Measurements from ENCODE around the gene TBC1D23. TPM values are rescaled to one million over a fixed set of nuclear protein-coding genes. Genes with fewer than 3 reads are reported as not detected.
A peak's percentile ranks its signal among the peaks of the same experiment; 100 is the strongest.

Gene TBC1D23
- total and polyA plus RNA-seq, 2 of the 13 experiments (the other 11 are each of a cell fraction or from before 2014, with no cell fraction given), result 28.7 to 35.4 TPM

DNA sequence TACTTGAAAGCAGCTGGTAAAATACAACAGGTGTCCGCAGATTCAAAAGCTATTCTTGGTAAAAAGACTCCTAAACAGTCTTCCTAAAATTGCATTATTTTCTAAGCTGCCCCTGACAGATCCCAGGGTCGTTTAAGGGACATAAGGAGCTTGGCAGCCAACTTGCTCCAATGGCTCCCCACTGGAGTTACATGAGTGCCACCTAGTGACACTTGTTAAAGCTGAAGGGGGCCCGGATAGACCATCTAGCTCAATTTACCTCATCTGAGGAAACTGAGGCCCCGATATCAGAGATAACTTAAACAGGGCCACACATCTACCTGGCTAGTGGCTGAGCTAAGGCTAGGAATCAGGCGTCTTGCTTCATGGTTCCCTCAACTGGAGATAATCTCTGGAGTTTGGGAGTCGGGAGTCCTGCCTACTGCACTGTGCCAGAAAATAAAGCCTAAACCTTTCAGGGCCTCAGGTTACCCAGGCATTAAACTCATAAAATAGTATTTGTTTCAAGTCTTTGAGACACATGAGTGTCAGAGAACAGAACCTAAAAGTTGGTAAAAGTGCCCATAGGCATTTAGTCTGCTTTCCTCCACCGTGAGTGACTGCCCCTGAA lies 6.5 kb upstream of the TBC1D23 start (continued):
- TF ChIP-seq, protein P1, sequence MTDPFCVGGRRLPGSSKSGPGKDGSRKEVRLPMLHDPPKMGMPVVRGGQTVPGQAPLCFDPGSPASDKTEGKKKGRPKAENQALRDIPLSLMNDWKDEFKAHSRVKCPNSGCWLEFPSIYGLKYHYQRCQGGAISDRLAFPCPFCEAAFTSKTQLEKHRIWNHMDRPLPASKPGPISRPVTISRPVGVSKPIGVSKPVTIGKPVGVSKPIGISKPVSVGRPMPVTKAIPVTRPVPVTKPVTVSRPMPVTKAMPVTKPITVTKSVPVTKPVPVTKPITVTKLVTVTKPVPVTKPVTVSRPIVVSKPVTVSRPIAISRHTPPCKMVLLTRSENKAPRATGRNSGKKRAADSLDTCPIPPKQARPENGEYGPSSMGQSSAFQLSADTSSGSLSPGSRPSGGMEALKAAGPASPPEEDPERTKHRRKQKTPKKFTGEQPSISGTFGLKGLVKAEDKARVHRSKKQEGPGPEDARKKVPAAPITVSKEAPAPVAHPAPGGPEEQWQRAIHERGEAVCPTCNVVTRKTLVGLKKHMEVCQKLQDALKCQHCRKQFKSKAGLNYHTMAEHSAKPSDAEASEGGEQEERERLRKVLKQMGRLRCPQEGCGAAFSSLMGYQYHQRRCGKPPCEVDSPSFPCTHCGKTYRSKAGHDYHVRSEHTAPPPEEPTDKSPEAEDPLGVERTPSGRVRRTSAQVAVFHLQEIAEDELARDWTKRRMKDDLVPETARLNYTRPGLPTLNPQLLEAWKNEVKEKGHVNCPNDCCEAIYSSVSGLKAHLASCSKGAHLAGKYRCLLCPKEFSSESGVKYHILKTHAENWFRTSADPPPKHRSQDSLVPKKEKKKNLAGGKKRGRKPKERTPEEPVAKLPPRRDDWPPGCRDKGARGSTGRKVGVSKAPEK (CRISPR knock-in tag; IDR thresholded peaks at IDR 0.05; ENCODE audit: borderline replicate concordance), result no peak
- no peak for TF ChIP-seq SOX13 (IDR thresholded peaks at IDR 0.05)
- no peak for TF ChIP-seq SOX13 (CRISPR knock-in tag; conservative IDR thresholded peaks at IDR 0.05 in 1 of 2, IDR thresholded peaks at IDR 0.05 in 1 of 2)
- TF ChIP-seq, protein P2, sequence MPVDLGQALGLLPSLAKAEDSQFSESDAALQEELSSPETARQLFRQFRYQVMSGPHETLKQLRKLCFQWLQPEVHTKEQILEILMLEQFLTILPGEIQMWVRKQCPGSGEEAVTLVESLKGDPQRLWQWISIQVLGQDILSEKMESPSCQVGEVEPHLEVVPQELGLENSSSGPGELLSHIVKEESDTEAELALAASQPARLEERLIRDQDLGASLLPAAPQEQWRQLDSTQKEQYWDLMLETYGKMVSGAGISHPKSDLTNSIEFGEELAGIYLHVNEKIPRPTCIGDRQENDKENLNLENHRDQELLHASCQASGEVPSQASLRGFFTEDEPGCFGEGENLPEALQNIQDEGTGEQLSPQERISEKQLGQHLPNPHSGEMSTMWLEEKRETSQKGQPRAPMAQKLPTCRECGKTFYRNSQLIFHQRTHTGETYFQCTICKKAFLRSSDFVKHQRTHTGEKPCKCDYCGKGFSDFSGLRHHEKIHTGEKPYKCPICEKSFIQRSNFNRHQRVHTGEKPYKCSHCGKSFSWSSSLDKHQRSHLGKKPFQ (CRISPR knock-in tag; IDR thresholded peaks at IDR 0.05; ENCODE audit: insufficient replicate concordance), result no peak
- TF ChIP-seq, protein P3, sequence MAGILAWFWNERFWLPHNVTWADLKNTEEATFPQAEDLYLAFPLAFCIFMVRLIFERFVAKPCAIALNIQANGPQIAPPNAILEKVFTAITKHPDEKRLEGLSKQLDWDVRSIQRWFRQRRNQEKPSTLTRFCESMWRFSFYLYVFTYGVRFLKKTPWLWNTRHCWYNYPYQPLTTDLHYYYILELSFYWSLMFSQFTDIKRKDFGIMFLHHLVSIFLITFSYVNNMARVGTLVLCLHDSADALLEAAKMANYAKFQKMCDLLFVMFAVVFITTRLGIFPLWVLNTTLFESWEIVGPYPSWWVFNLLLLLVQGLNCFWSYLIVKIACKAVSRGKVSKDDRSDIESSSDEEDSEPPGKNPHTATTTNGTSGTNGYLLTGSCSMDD (CRISPR knock-in tag; IDR thresholded peaks at IDR 0.05), result no peak
- no peak for TF ChIP-seq GABPB1 (CRISPR knock-in tag; IDR thresholded peaks at IDR 0.05)
- TF ChIP-seq FOSL2 (CRISPR knock-in tag; IDR thresholded peaks at IDR 0.05), result 0 out of 2 replicates have a peak, but pooled peaks have one; percentile 15
- no peak for TF ChIP-seq MTA1 (CRISPR knock-in tag; IDR thresholded peaks at IDR 0.05; ENCODE audit: borderline replicate concordance)
- TF ChIP-seq, protein P4, sequence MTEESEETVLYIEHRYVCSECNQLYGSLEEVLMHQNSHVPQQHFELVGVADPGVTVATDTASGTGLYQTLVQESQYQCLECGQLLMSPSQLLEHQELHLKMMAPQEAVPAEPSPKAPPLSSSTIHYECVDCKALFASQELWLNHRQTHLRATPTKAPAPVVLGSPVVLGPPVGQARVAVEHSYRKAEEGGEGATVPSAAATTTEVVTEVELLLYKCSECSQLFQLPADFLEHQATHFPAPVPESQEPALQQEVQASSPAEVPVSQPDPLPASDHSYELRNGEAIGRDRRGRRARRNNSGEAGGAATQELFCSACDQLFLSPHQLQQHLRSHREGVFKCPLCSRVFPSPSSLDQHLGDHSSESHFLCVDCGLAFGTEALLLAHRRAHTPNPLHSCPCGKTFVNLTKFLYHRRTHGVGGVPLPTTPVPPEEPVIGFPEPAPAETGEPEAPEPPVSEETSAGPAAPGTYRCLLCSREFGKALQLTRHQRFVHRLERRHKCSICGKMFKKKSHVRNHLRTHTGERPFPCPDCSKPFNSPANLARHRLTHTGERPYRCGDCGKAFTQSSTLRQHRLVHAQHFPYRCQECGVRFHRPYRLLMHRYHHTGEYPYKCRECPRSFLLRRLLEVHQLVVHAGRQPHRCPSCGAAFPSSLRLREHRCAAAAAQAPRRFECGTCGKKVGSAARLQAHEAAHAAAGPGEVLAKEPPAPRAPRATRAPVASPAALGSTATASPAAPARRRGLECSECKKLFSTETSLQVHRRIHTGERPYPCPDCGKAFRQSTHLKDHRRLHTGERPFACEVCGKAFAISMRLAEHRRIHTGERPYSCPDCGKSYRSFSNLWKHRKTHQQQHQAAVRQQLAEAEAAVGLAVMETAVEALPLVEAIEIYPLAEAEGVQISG (CRISPR knock-in tag; IDR thresholded peaks at IDR 0.05), result no peak
- no peak for TF ChIP-seq ZC3H4 (CRISPR knock-in tag; IDR thresholded peaks at IDR 0.05; ENCODE audit: borderline replicate concordance)
- no peak for TF ChIP-seq GZF1 (CRISPR knock-in tag; IDR thresholded peaks at IDR 0.05)
- TF ChIP-seq, protein P5, sequence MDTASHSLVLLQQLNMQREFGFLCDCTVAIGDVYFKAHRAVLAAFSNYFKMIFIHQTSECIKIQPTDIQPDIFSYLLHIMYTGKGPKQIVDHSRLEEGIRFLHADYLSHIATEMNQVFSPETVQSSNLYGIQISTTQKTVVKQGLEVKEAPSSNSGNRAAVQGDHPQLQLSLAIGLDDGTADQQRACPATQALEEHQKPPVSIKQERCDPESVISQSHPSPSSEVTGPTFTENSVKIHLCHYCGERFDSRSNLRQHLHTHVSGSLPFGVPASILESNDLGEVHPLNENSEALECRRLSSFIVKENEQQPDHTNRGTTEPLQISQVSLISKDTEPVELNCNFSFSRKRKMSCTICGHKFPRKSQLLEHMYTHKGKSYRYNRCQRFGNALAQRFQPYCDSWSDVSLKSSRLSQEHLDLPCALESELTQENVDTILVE (CRISPR knock-in tag; IDR thresholded peaks at IDR 0.05), result no peak
- peak; percentile 96 for TF ChIP-seq STAG1 (CRISPR knock-in tag; IDR thresholded peaks at IDR 0.05)
- no peak for TF ChIP-seq SMAD1 (CRISPR knock-in tag; IDR thresholded peaks at IDR 0.05; ENCODE audit: borderline replicate concordance, low read depth)
- TF ChIP-seq HOXA5 (CRISPR knock-in tag; IDR thresholded peaks at IDR 0.05), result no peak
- TF ChIP-seq, protein P6, sequence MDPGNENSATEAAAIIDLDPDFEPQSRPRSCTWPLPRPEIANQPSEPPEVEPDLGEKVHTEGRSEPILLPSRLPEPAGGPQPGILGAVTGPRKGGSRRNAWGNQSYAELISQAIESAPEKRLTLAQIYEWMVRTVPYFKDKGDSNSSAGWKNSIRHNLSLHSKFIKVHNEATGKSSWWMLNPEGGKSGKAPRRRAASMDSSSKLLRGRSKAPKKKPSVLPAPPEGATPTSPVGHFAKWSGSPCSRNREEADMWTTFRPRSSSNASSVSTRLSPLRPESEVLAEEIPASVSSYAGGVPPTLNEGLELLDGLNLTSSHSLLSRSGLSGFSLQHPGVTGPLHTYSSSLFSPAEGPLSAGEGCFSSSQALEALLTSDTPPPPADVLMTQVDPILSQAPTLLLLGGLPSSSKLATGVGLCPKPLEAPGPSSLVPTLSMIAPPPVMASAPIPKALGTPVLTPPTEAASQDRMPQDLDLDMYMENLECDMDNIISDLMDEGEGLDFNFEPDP (CRISPR knock-in tag; conservative IDR thresholded peaks at IDR 0.05), result no peak
- no peak for TF ChIP-seq PHB2 (IDR thresholded peaks at IDR 0.05; ENCODE audit: partially characterized antibody)
- no peak for TF ChIP-seq ZFP36L2 (CRISPR knock-in tag; IDR thresholded peaks at IDR 0.05)

All from HepG2 (cell line).